GM18505 (cell line): Measurements from ENCODE around the gene RNF152.

ENCODE experiments used
- ATAC-seq: cut with Tn5 transposase; IDR thresholded peaks from one replicate; pipeline ENCODE4 v1.9.1; 2021; ENCODE audit not compliant: unreplicated experiment
- POLR2A ChIP-seq: IDR thresholded peaks from 4 replicates; pipeline ENCODE4 v1.6.1; 2011; ENCODE audit warnings: borderline replicate concordance; ENCODE audit not compliant: insufficient read depth, insufficient read length; ENCODE audit errors: extremely low read depth

RNF152 gene

GRCh38 chr18:61855449-61856378, 37.1 kb downstream of the RNF152 start:
- no peak for ATAC-seq
- no peak for TF ChIP-seq POLR2A

GRCh38 chr18:61854578-61855448, 38.0 kb downstream of the RNF152 start:
- ATAC-seq: no peak
- TF ChIP-seq POLR2A: no peak

GRCh38 chr18:61853855-61854254, 39.0 kb downstream of the RNF152 start:
- no peak for ATAC-seq
- no peak for TF ChIP-seq POLR2A

- no peak for ATAC-seq
- TF ChIP-seq POLR2A: no peak
These were observed 40.3 kb downstream of the RNF152 start for GRCh38 chr18:61852496-61852895.

- no peak for ATAC-seq
These were observed 40.8 kb downstream of the RNF152 start for GRCh38 chr18:61851940-61852451.

GRCh38 chr18:61851279-61851678, 41.5 kb downstream of the RNF152 start:
- ATAC-seq: no peak
- TF ChIP-seq POLR2A: no peak

More at GRCh38 chr18:61851940-61852451, 40.8 kb downstream of the RNF152 start:
- TF ChIP-seq POLR2A: no peak

- no peak for TF ChIP-seq POLR2A
- no peak for ATAC-seq
These were observed 42.1 kb downstream of the RNF152 start for GRCh38 chr18:61850756-61851155.

GRCh38 chr18:61847164-61847791, 45.5 kb downstream of the RNF152 start:
- no peak for ATAC-seq
- TF ChIP-seq POLR2A: no peak

GRCh38 chr18:61845197-61845596, 47.6 kb downstream of the RNF152 start:
- ATAC-seq: no peak
- no peak for TF ChIP-seq POLR2A

GRCh38 chr18:61844726-61845125, 48.1 kb downstream of the RNF152 start:
- TF ChIP-seq POLR2A: no peak
- ATAC-seq: no peak

GRCh38 chr18:61842146-61842545, 50.7 kb downstream of the RNF152 start:
- no peak for ATAC-seq
- no peak for TF ChIP-seq POLR2A

GRCh38 chr18:61841706-61842105, 51.1 kb downstream of the RNF152 start:
- no peak for ATAC-seq
- TF ChIP-seq POLR2A: no peak

- no peak for ATAC-seq
- TF ChIP-seq POLR2A: no peak
These were observed 52.5 kb downstream of the RNF152 start for GRCh38 chr18:61840324-61840723.
